GM19023 (cell line): Measurements from ENCODE around the gene KRTCAP2.

Experiments used
- ATAC-seq: cut with Tn5 transposase; IDR thresholded peaks from one replicate; pipeline ENCODE4 v1.9.1; 2021; ENCODE audit warnings: mild to moderate bottlenecking, moderate library complexity; ENCODE audit not compliant: unreplicated experiment

KRTCAP2 gene

GRCh38 chr1:155120253-155120652 lies 52.9 kb downstream of the KRTCAP2 start:
- ATAC-seq = no peak
